GM18951 (cell line): ENCODE results near the gene OGFOD3.

Experiments used
- POLR2A ChIP-seq: IDR thresholded peaks from 4 replicates; pipeline ENCODE4 v1.6.1; 2011; ENCODE audit warnings: mild to moderate bottlenecking; ENCODE audit not compliant: insufficient read length, insufficient read depth; ENCODE audit errors: extremely low read depth
- in situ Hi-C: fragments of 300-500 bp; cut with MboI; formaldehyde crosslinking; loops from one replicate; pipeline ENCODE4 v1.12.0; 2022; ENCODE audit warnings: low sequenced_read_pairs, mixed read lengths, inconsistent platforms; ENCODE audit not compliant: unreplicated experiment

The OGFOD3 gene

DNA sequence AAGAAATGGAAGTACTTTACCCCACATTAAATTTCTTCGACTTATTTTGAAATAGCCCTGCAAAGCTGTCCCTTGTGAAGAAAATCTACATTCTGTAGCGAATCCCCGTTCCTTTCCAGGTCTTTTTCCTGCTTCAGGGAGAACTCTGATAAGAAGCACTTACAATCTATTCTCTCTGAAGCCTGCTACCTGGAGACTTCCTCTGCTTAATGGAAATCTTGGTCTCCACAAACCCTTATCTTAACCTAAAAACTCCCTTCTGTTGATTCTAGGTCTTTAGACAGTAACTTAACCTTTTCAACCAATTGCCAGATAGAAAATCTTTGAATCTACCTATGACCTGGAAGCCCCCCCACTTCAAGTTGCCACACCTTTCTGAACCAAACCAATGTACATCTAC is 33.8 kb upstream of the OGFOD3 start:
- no peak for TF ChIP-seq POLR2A
- in situ Hi-C loops: no loop called here

DNA sequence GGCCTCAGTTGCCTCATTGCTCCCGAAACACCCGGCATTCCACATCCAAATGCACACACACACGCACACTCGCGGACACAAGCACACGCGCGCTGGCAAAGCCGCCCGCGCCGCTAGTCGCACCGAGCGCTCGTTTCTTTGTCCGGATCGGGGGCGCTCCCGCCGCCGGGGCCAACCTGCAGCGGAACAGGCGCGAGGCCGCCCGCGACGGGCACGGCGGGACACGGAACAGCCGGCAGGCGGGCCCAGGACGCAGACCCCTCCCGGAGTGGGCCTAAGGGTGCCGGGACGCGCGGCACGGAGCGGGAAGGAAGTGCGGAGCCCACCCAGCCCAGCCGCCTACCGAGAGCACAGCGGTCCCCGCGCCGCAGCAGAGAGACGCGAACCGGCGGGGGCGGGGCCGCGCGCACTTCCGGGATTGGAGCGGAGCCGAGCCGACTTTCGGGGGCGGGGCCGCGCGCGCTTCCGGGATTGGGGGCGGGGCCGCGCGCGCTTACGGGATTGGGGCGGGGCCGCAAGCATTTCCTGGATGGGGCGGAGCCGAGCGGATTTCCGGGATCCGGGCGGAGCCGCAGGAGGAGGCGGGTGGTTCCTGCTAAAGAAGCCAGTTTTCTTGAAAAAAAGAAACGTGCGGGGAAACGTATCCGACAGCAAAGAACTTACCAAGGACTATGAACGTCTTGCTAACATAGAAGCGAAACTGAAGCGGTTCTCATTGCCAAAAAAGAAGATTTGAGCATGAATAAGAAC is 32.1 kb upstream of the OGFOD3 start, which contains the start of gene CYBC1:
TSS of gene CYBC1 (minus strand) at position 396 of the 750 bp plus-strand sequence. CDS start 1,498 bp downstream, outside the sequence.
- TF ChIP-seq POLR2A: peak; percentile 92
- in situ Hi-C loops: no loop called here

DNA sequence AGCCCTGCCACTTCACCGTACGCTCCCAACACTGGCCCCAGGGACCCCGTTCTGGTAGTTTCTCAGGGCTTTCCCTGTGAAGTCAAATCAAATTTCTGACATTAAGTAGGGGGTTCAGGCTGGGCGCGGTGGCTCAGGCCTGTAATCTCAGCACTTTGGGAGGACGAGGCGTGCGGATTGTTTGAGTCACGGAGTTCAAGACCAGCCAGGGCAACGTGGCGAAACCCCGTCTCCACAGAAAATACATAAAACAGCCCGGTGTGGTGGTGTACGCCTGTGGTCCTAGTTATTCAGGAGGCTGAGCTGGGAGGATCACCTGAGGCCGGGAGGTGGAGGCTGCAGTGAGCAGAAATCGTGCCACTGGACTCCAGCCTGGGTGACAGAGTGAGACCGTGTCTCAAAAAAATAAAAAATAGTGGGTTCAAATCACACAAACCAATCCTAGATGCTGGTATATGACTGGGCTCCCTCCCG is 31.5 kb upstream of the OGFOD3 start:
- no peak for TF ChIP-seq POLR2A
- in situ Hi-C loops: no loop called here

DNA sequence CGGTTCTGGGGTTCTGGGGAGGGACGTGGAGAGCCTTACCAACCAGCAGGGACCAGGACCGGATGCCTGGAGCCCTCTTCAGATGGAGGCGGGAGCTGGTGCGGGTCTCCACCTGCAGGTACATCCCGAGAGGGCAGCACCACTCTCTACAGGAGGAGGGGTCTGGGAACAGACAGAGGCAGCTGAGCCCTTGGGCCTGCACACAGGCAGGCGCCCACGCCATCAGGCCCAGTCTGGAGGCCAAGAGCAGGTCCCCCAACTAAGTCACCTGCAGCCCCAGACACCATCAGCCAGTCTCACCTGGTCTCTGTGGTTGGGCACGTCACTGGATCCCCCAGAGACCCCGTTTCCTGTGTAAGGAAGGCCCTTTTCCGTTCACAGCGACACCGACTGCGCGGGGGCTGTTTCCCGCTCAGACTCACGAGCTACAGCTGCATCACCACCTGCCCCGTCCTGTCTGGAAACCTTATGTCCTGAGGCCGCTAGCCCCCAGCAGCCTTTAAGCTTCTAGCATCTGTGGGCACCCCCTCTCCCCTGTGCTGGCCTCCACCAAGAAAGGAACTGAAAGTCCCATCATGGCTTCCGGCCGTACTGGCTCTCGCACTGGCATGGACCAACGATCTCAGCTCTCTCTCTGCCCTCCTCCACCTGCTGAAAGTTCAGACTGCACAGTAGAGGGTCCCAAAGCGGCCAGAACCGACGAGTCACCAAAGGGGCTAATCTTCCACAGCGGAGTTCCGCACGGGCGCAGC is 30.9 kb upstream of the OGFOD3 start:
- in situ Hi-C loops: no loop called here

DNA sequence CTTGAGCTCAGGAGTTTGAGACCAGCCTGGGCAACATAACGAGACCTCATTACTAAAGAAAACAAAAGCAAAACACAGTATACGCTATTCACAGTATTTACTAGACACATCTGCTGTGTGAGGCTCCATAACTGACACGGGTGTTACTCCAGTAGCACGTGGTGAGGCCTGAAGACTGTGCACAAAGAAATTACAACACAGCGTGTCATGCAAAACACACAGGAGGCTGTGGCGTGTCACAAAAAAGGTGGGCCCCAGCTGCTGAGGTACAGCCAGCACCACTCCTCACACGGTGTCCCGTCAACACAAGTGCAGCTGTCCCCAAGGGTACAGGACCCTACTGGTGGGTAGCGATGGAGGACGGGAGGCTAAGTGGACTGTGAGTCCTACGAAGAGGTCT is 29.5 kb upstream of the OGFOD3 start:
- in situ Hi-C loops: no loop called here
- no peak for TF ChIP-seq POLR2A

More for the DNA sequence above, 30.9 kb upstream of the OGFOD3 start:
- TF ChIP-seq POLR2A: peak; percentile 81

DNA sequence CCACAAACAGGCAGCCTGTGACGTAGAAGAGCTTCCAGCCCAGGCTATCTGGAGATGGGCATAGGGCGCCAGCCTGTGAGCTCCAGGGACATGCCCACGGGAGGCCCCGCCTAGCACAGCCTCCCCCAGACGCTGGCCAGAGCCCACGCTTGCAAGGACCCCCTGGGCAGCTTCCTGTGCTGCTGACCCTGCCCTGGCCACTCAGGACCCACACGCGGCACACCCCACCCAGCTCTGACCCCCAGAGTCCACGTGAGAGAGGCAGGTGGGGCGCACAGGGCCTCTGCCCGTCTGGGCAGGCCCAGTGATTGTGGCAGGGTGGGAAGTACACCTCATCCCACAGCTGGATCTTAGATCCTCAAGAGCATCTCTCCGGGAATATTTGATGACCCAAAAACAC is 28.3 kb upstream of the OGFOD3 start:
- TF ChIP-seq POLR2A: no peak
- in situ Hi-C loops: no loop called here

DNA sequence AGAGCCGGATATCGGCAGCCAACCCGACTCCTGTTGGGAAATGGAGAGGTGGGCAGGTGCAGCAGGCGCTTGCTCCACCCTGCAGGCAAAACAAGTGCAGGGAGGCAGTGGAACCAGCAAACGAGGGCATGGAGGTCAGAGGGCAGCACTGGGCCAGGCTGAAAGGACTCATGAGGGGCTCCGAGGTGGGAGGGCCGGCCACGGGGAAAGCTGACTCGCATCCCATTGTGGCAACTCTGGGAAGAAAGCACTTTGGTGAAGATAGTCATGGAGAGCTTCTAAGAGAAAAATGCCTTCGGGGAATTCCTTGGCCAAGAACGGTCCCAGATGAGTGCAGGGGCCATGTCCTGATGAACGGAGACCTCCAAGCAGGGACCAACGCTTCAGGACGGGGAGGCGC is 27.7 kb upstream of the OGFOD3 start:
- in situ Hi-C loops: no loop called here
- TF ChIP-seq POLR2A: no peak

DNA sequence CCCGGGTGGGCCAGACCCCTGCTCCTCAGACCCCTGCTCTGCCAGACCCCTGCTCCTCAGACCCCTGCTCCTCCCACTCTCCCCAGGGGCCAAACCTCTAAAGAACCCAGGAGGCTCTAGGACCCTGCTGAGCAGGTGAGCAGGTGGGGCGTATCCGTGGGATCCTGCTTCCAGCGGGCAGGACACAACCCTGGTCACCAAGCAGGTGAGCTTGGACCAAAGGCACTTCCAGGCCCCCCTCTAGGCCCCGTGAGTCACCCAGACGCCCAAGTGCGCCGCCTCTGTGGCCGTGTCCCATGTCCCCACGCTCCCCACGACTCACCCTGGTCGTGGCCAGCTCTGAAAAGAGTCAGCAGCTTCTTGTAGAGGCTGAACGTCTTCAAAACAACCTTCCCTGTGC is 27.2 kb upstream of the OGFOD3 start:
- TF ChIP-seq POLR2A: no peak
- in situ Hi-C loops: no loop called here

DNA sequence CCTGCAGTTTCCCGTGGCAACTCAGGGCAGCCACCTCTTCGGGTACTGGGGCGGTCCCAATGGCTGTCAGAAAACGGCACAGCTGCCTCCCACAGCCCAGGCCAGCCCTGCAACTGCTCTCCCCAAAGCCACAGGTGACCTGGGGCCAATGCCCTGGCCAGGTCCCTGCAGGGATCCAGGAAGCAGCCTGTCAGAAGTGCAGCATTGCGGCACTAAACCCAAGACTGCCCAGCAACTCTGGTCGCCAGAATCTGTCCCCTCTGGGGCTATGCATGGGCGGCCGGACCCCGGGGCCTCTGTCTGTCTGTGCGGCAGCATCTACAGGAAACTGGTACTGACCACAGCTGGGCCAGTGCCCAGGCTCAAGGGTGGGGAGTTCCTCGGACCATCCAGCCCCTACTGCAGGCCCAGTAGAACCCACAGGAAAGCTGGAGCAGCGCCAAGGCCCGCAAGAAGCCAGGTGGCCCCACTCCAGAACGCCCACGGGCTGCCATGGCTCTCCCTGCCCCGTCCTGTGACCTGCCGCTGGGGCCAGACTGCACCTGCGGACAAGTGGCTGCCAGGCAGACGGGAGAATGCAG is 26.6 kb upstream of the OGFOD3 start:
- in situ Hi-C loops: no loop called here

DNA sequence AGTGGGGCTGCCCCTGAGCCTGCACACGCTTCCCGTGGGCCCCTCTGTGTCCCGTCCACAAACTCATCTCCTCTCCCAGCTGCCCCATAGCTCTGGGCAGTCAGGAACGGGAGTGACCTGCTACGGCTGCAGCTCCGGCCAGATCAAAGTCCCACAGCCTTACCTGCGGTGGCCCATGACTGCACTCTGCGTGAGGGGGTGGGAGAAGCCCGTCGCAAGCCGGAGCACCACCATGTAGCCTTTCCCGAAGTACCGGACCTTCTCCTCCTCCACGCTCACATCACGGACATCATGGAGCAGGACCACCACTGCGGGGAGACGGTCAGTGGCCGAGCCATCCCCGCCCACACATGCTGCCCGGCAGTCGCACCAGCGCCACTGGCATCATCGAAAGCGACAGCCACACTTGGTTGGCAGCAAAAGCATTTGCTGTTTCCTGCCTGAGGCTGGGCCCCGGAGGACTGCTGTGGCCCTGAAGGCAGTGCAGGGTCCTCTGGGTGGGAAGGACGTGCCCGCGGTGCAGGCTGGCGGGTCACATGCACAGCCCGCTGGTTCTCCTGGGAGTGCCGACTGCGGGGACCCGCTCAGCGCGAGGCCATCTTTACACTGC is 26.0 kb upstream of the OGFOD3 start:
- in situ Hi-C loops: no loop called here
- no peak for TF ChIP-seq POLR2A

More for the DNA sequence above, 26.6 kb upstream of the OGFOD3 start:
- TF ChIP-seq POLR2A: no peak

DNA sequence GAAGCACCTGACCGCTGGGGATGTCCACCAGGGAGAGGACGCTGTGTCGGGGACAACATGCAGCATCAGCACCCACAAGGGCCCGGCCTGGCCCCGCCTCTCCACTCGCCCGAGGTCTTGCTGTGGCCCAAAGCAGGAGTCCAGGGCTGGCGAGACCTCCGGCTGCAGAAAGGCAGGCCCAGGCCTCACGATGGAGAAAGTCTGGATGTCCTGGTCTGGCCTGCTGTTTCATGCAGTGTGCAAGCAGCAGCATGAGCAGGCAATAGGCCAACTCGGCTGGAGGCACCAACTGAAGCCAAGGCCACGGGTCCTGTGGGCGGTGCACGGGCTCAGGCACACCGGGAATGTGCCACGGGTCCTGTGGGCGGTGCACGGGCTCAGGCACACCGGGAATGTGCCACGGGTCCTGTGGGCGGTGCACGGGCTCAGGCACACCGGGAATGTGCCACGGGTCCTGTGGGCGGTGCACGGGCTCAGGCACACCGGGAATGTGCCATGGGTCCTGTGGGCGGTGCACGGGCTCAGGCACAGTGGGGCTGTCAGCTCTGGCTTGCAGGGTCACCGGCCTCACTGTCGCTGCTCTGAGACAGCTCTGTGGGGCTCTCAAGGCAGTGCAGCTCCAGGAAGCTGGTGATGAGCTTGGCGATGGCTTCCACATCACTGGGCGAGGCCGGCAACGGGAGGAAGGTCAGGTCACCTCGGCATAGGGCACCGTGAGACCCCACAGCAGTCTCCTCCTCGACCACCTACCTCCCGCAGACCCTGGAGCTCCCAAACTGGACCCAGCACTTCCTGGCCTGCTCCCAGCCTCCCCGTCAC is 25.3 kb upstream of the OGFOD3 start:
- in situ Hi-C loops: no loop called here
- no peak for TF ChIP-seq POLR2A

DNA sequence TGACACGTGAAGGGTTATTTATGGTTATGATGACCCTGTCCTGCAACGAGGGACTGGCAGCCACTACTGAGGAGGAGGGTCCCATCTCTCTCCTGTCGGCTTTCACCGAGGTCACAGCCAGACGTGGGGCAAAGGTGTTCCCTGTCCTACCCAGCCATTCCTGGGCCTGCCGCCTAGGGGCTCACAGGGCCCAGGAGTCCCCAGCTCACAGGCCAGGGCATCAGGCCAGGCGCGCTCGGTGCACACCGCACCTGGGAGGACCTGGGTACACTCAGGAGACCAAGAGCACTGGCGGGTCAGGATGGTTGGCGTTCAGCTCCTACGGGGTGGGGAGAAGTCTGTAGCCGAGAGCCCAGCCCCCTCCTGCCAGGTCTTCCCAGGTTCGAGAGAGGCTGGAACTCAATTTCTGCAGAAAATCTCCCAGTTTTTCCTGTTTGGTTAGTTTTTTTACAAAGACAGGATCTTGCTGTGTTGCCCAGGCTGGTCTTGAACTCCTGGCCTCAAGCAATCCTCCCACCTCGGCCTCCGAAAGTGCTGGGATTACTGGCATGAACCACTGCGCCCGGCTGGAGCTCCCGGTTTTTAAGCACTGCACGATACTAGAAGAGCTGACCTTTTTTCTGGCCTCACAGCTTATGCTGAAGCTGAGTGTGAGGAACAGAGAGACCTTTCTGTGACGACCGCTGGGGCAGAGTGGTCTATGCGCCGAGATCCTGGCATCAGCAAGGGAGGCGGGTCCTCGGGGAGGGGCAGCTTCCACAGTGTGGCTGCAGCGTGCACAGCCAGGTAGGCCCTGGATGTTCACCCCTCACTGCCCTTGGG is 24.5 kb upstream of the OGFOD3 start:
- TF ChIP-seq POLR2A: no peak
- in situ Hi-C loops: no loop called here
